CD1c-positive myeloid dendritic cell (primary cell): ENCODE data around the gene NUBPL.
A peak's percentile ranks its signal among the peaks of the same experiment; 100 is the strongest.

Source experiments
- DNase-seq: peaks from one replicate; pipeline ENCODE4 v3.0.0-alpha.2; 2016; ENCODE audit errors: extremely low spot score

NUBPL gene

GRCh38 chr14:31561155-31561846 lies at the start of gene NUBPL:
Gene NUBPL, plus strand, starts transcription at chr14:31561404. Its CDS starts 36 bp downstream, at chr14:31561440.
- peak; percentile 98 for DNase-seq

GRCh38 chr14:31527087-31527486 lies 34.1 kb upstream of the NUBPL start:
- DNase-seq = no peak

- DNase-seq = no peak
Observed at GRCh38 chr14:31527546-31527945, 33.7 kb upstream of the NUBPL start.

- no peak for DNase-seq
Observed at GRCh38 chr14:31529053-31529452, 32.2 kb upstream of the NUBPL start.

- no peak for DNase-seq
Observed at GRCh38 chr14:31530136-31530535, 31.1 kb upstream of the NUBPL start.

- DNase-seq = no peak
Observed at GRCh38 chr14:31536201-31536960, 24.8 kb upstream of the NUBPL start.

- DNase-seq = no peak
Observed at GRCh38 chr14:31541702-31542101, 19.5 kb upstream of the NUBPL start.

GRCh38 chr14:31543969-31544799 lies 17.0 kb upstream of the NUBPL start:
- DNase-seq = no peak

GRCh38 chr14:31544816-31545215 lies 16.4 kb upstream of the NUBPL start:
- DNase-seq = no peak

- DNase-seq = no peak
Observed at GRCh38 chr14:31545328-31545727, 15.9 kb upstream of the NUBPL start.

- DNase-seq = no peak
Observed at GRCh38 chr14:31549817-31550216, 11.4 kb upstream of the NUBPL start.

- DNase-seq = no peak
Observed at GRCh38 chr14:31550589-31550988, 10.6 kb upstream of the NUBPL start.

- no peak for DNase-seq
Observed at GRCh38 chr14:31556191-31556590, 5.0 kb upstream of the NUBPL start.

GRCh38 chr14:31559939-31560338 lies 1.3 kb upstream of the NUBPL start:
- no peak for DNase-seq

GRCh38 chr14:31560759-31561154 lies 447 bp upstream of the NUBPL start:
- DNase-seq = peak; percentile 2

- DNase-seq = no peak
Observed at GRCh38 chr14:31564194-31564593, 3.0 kb downstream of the NUBPL start.

- no peak for DNase-seq
Observed at GRCh38 chr14:31566456-31566855, 5.3 kb downstream of the NUBPL start.

- no peak for DNase-seq
Observed at GRCh38 chr14:31567655-31568054, 6.5 kb downstream of the NUBPL start.

GRCh38 chr14:31568161-31568560 lies 7.0 kb downstream of the NUBPL start:
- no peak for DNase-seq

- DNase-seq = peak; percentile 16
Observed at GRCh38 chr14:31568671-31569070, 7.5 kb downstream of the NUBPL start.

- no peak for DNase-seq
Observed at GRCh38 chr14:31572955-31573354, 11.8 kb downstream of the NUBPL start.

- DNase-seq = no peak
Observed at GRCh38 chr14:31576949-31577348, 15.7 kb downstream of the NUBPL start.
